ENCODE measurements around the gene RAB24. TPM values are rescaled to one million over a fixed set of nuclear protein-coding genes. Genes with fewer than 3 reads are reported as not detected.
A peak's percentile ranks its signal among the peaks of the same experiment; 100 is the strongest.

The RAB24 gene
- total and polyA plus RNA-seq, 2 donors (not counting 1 experiment from before 2014, with no cell fraction given): 25.9 to 34.2 TPM

- Histone ChIP-seq H3K36me3 (ENCODE audit: control insufficient read depth, insufficient read depth, low read length) (peaks cover 15% of the 10 kb centered on the region), H3K4me3 (replicated peaks in 1 of 4; ENCODE audit: control extremely low read depth in 1 of 4, insufficient read depth in 1 of 4, low read depth in 3 of 4, low read length in 4 of 4) (peak overlapping the region in 1 of 4 experiments; percentile 95), H2AFZ (ENCODE audit: low read length) (no peak overlapping the region), H3K4me2 (ENCODE audit: extremely low read depth, insufficient read depth, low read length) (peak overlapping the region; percentile 85), H3K9ac (ENCODE audit: insufficient read depth, low read length) (no peak overlapping the region), H4K20me1 (ENCODE audit: control insufficient read depth, extremely low read depth, insufficient read depth, low read length) (no peaks in the 10 kb centered on the region), H3K27me3 (ENCODE audit: control insufficient read depth, insufficient read depth, low read length) (no peaks in the 10 kb centered on the region), H3K79me2 (ENCODE audit: control insufficient read depth, insufficient read depth, low read length) (peaks cover 37% of the 10 kb centered on the region), H3K9me3 (ENCODE audit: control insufficient read depth, insufficient read depth, low read depth, low read length) (no peaks in the 10 kb centered on the region), H3K27ac (ENCODE audit: insufficient read depth, low read length) (no peak overlapping the region), H3K4me1 (ENCODE audit: control insufficient read depth, extremely low read depth, insufficient read depth, low read length) (peaks cover 15% of the 10 kb centered on the region)
- peak in 1 of 2 donors; percentile 21 for DNase-seq (ENCODE audit: low read depth in 2 of 2)
- no peak for TF ChIP-seq EZH2 (IDR thresholded peaks at IDR 0.05; ENCODE audit: low read length, missing control alignments)
- TF ChIP-seq CTCF (conservative IDR thresholded peaks at IDR 0.05 in 1 of 2, IDR thresholded peaks at IDR 0.05 in 1 of 2; ENCODE audit: low read depth in 1 of 2, low read length in 2 of 2): no peak
Measured at GRCh38 chr5:177301503-177302165, 1.9 kb downstream of the RAB24 start.

GRCh38 chr5:177300951-177301350, 2.6 kb downstream of the RAB24 start:
- H3K4me3 ChIP-seq (replicated peaks in 1 of 4; ENCODE audit: control extremely low read depth in 1 of 4, insufficient read depth in 1 of 4, low read depth in 3 of 4, low read length in 4 of 4): no peak overlapping the region
- peaks cover 15% of the 10 kb centered on the region for H3K4me1 ChIP-seq (ENCODE audit: control insufficient read depth, extremely low read depth, insufficient read depth, low read length)
- peaks cover 37% of the 10 kb centered on the region for H3K79me2 ChIP-seq (ENCODE audit: control insufficient read depth, insufficient read depth, low read length)
- no peak for DNase-seq (ENCODE audit: low read depth in 2 of 2)
- no peak overlapping the region for H3K9ac ChIP-seq (ENCODE audit: insufficient read depth, low read length)
- peaks cover 15% of the 10 kb centered on the region for H3K36me3 ChIP-seq (ENCODE audit: control insufficient read depth, insufficient read depth, low read length)
- no peaks in the 10 kb centered on the region for H4K20me1 ChIP-seq (ENCODE audit: control insufficient read depth, extremely low read depth, insufficient read depth, low read length)
- no peak overlapping the region for H2AFZ ChIP-seq (ENCODE audit: low read length)
- no peak overlapping the region for H3K4me2 ChIP-seq (ENCODE audit: extremely low read depth, insufficient read depth, low read length)
- H3K27ac ChIP-seq (ENCODE audit: insufficient read depth, low read length): peak overlapping the region; percentile 33
- no peak for TF ChIP-seq CTCF (conservative IDR thresholded peaks at IDR 0.05 in 1 of 2, IDR thresholded peaks at IDR 0.05 in 1 of 2; ENCODE audit: low read depth in 1 of 2, low read length in 2 of 2)
- no peak for TF ChIP-seq EZH2 (IDR thresholded peaks at IDR 0.05; ENCODE audit: low read length, missing control alignments)
- H3K27me3 ChIP-seq (ENCODE audit: control insufficient read depth, insufficient read depth, low read length): no peaks in the 10 kb centered on the region
- no peaks in the 10 kb centered on the region for H3K9me3 ChIP-seq (ENCODE audit: control insufficient read depth, insufficient read depth, low read depth, low read length)

- DNase-seq (ENCODE audit: low read depth in 2 of 2): peak; percentile 74 to 75
- Histone ChIP-seq H3K4me1 (ENCODE audit: control insufficient read depth, extremely low read depth, insufficient read depth, low read length) (peaks cover 15% of the 10 kb centered on the region), H4K20me1 (ENCODE audit: control insufficient read depth, extremely low read depth, insufficient read depth, low read length) (no peaks in the 10 kb centered on the region), H3K9me3 (ENCODE audit: control insufficient read depth, insufficient read depth, low read depth, low read length) (no peaks in the 10 kb centered on the region), H2AFZ (ENCODE audit: low read length) (no peak overlapping the region), H3K4me3 (replicated peaks in 1 of 4; ENCODE audit: control extremely low read depth in 1 of 4, insufficient read depth in 1 of 4, low read depth in 3 of 4, low read length in 4 of 4) (no peak overlapping the region), H3K36me3 (ENCODE audit: control insufficient read depth, insufficient read depth, low read length) (peaks cover 10% of the 10 kb centered on the region), H3K9ac (ENCODE audit: insufficient read depth, low read length) (no peak overlapping the region), H3K4me2 (ENCODE audit: extremely low read depth, insufficient read depth, low read length) (peak overlapping the region; percentile 1), H3K27me3 (ENCODE audit: control insufficient read depth, insufficient read depth, low read length) (no peaks in the 10 kb centered on the region), H3K27ac (ENCODE audit: insufficient read depth, low read length) (peak overlapping the region; percentile 49), H3K79me2 (ENCODE audit: control insufficient read depth, insufficient read depth, low read length) (peaks cover 31% of the 10 kb centered on the region)
- TF ChIP-seq EZH2 (IDR thresholded peaks at IDR 0.05; ENCODE audit: low read length, missing control alignments): no peak
- peak; percentile 22 to 30 for TF ChIP-seq CTCF (conservative IDR thresholded peaks at IDR 0.05 in 1 of 2, IDR thresholded peaks at IDR 0.05 in 1 of 2; ENCODE audit: low read depth in 1 of 2, low read length in 2 of 2)
Measured at GRCh38 chr5:177300236-177300880, 3.2 kb downstream of the RAB24 start.
